GM12891 (cell line): ENCODE results near the gene CSRP1. TPM values are rescaled to one million over a fixed set of nuclear protein-coding genes. Genes with fewer than 3 reads are reported as not detected.
"Not testable (repeated sequence)": the region's sequence is repeated elsewhere in the genome, so short reads cannot be mapped to it uniquely, and the experiment has no call there.

ENCODE experiments used
- DNase-seq: peaks from one replicate; pipeline ENCODE4 v3.0.0; 2011; ENCODE audit warnings: low spot score; ENCODE audit not compliant: insufficient read length
- FAIRE-seq: peaks from 2 replicates; lab custom pipeline; 2011; peaks lifted over from hg19 to GRCh38; lab: Jason Lieb, UNC
- PAX5 ChIP-seq: IDR thresholded peaks from 2 replicates; pipeline ENCODE4 v1.6.1; 2011; ENCODE audit warnings: low read length, moderate library complexity, mild to moderate bottlenecking; ENCODE audit not compliant: insufficient read depth, severe bottlenecking
- POLR2A ChIP-seq: IDR thresholded peaks from 2 replicates; pipeline ENCODE4 v1.6.1; 2011; ENCODE audit warnings: low read depth, low read length, control low read depth
- POLR2AphosphoS5 ChIP-seq: IDR thresholded peaks from 2 replicates; pipeline ENCODE4 v1.6.1; 2011; ENCODE audit warnings: low read depth, low read length, control low read depth
- POU2F2 ChIP-seq: IDR thresholded peaks from 2 replicates; pipeline ENCODE4 v1.6.1; 2011; ENCODE audit warnings: low read depth, mild to moderate bottlenecking, control low read depth, low read length, moderate library complexity
- SPI1 ChIP-seq: IDR thresholded peaks from 2 replicates; pipeline ENCODE4 v1.6.1; 2011; ENCODE audit warnings: low read depth, low read length, control low read depth
- TAF1 ChIP-seq: IDR thresholded peaks from 2 replicates; pipeline ENCODE4 v1.6.1; 2011; ENCODE audit warnings: low read depth, low read length, control low read depth
- polyA plus RNA-seq: library from polyadenylated mRNA; unstranded; fragments of >200 nt; gene quantifications from one replicate; pipeline ENCODE4 v1.2.1, GENCODE V29; 2012; ENCODE audit warnings: low read depth, missing spikeins, inconsistent platforms; ENCODE audit not compliant: missing spikeins

CSRP1 gene
- polyA plus RNA-seq: 21.0 TPM

GRCh38 chr1:201506557-201507359 lies at the start of gene CSRP1:
Gene CSRP1, minus strand, starts transcription at chr1:201507123. Its CDS starts 10,820 bp downstream, at chr1:201496303.
- peak; percentile 52 for TF ChIP-seq POLR2A
- peak; percentile 33; the same call in 1 of the 2 replicates for TF ChIP-seq POLR2AphosphoS5
- TF ChIP-seq PAX5: peak; percentile 47
- TF ChIP-seq TAF1: no peak
- no peak for TF ChIP-seq POU2F2
- FAIRE-seq: peak; percentile 92
- peak; percentile 93 for DNase-seq

- TF ChIP-seq POLR2A (no peak), POU2F2 (no peak), SPI1 (no peak), PAX5 (no peak), POLR2AphosphoS5 (no peak), TAF1 (no peak)
- DNase-seq (no peak), FAIRE-seq (no peak)
Observed at GRCh38 chr1:201555593-201555945, 48.6 kb upstream of the CSRP1 start.

- TF ChIP-seq PAX5: no peak
- no peak for TF ChIP-seq TAF1
- DNase-seq: no peak
- FAIRE-seq: no peak
Observed at GRCh38 chr1:201554789-201555592, 48.1 kb upstream of the CSRP1 start.

- FAIRE-seq (no peak), DNase-seq (no peak)
- TF ChIP-seq PAX5 (no peak), POLR2A (no peak), POLR2AphosphoS5 (no peak), POU2F2 (no peak), SPI1 (no peak), TAF1 (no peak)
Observed at GRCh38 chr1:201554190-201554600, 47.3 kb upstream of the CSRP1 start.

- DNase-seq (no peak), FAIRE-seq (no peak)
- no peak for TF ChIP-seq POLR2AphosphoS5
Observed at GRCh38 chr1:201553496-201554189, 46.7 kb upstream of the CSRP1 start.

- FAIRE-seq: no peak
Observed at GRCh38 chr1:201552941-201553351, 46.0 kb upstream of the CSRP1 start.

GRCh38 chr1:201551877-201552731 lies 45.2 kb upstream of the CSRP1 start:
- TF ChIP-seq PAX5: no peak
- TF ChIP-seq SPI1: peak; percentile 37; the same call in 1 of the 2 replicates
- DNase-seq (no peak), FAIRE-seq (no peak)

More at GRCh38 chr1:201552941-201553351, 46.0 kb upstream of the CSRP1 start:
- no peak for TF ChIP-seq PAX5
- no peak for TF ChIP-seq POLR2A
- DNase-seq: no peak

GRCh38 chr1:201551096-201551495 lies 44.2 kb upstream of the CSRP1 start:
- no peak for FAIRE-seq
- TF ChIP-seq POU2F2 (no peak), POLR2A (no peak), PAX5 (no peak), TAF1 (no peak), POLR2AphosphoS5 (no peak), SPI1 (no peak)

GRCh38 chr1:201549522-201549921 lies 42.6 kb upstream of the CSRP1 start:
- FAIRE-seq, DNase-seq: not testable (repeated sequence)

More at GRCh38 chr1:201551096-201551495, 44.2 kb upstream of the CSRP1 start:
- no peak for DNase-seq
